ENCODE measurements around the gene XYLT1. TPM values are rescaled to one million over a fixed set of nuclear protein-coding genes. Genes with fewer than 3 reads are reported as not detected.
A peak's percentile ranks its signal among the peaks of the same experiment; 100 is the strongest.

XYLT1 gene
- total RNA-seq, 5 donors from 2014 or later (not counting 1 experiment from before 2014, with no cell fraction given): 25.8 to 70.6 (median 57.8) TPM

GRCh38 chr16:17241264-17241835 is 229.4 kb downstream of the XYLT1 start:
- WGBS (ENCODE audit: insufficient coverage): 98% methylated on average over 5 of the region's 8 CpGs
- ChIA-PET POLR2A (no interaction called here), CTCF (no interaction called here)
- no peaks in the 10 kb centered on the region for H3K27me3 ChIP-seq (replicated peaks in 1 of 2; ENCODE audit: control insufficient read depth in 2 of 2, extremely low read depth in 1 of 2, insufficient read depth in 2 of 2, low read length in 1 of 2)
- Mint-ChIP-seq H3K27ac (no peak overlapping the region), H3K9me3 (peaks cover 0 to 15% (median 0%) of the 10 kb centered on the region in 3 donors), H3K4me3 (no peak overlapping the region), H3K27me3 (no peaks in the 10 kb centered on the region), H3K36me3 (peaks cover 37% of the 10 kb centered on the region), H3K4me1 (peaks cover 36 to 60% (median 41%) of the 10 kb centered on the region in 3 donors)
- peaks cover 0 to 4% of the 10 kb centered on the region in 2 donors for H3K36me3 ChIP-seq (ENCODE audit: control insufficient read depth in 2 of 2, extremely low read depth in 1 of 2, insufficient read depth in 1 of 2, low read length in 1 of 2)
- no peak overlapping the region for H3K27ac ChIP-seq (ENCODE audit: low read length)
- no peak for ATAC-seq (replicated peaks in 1 of 4)
- no peaks in the 10 kb centered on the region for H3K9me3 ChIP-seq
- no peak for DNase-seq
- no peak overlapping the region for H3K4me3 ChIP-seq (ENCODE audit: control insufficient read depth in 1 of 2, extremely low read depth in 1 of 2, low read length in 1 of 2)
- peaks cover 0 to 14% of the 10 kb centered on the region in 2 experiments for H3K4me1 ChIP-seq (ENCODE audit: control insufficient read depth in 1 of 2, extremely low read depth in 1 of 2, insufficient read depth in 2 of 2, low read length in 2 of 2)

- Histone ChIP-seq H3K27ac (ENCODE audit: low read length) (no peak overlapping the region), H3K36me3 (ENCODE audit: control insufficient read depth in 2 of 2, extremely low read depth in 1 of 2, insufficient read depth in 1 of 2, low read length in 1 of 2) (peaks cover 0 to 4% of the 10 kb centered on the region in 2 donors), H3K4me3 (ENCODE audit: control insufficient read depth in 1 of 2, extremely low read depth in 1 of 2, low read length in 1 of 2) (no peak overlapping the region), H3K27me3 (replicated peaks in 1 of 2; ENCODE audit: control insufficient read depth in 2 of 2, extremely low read depth in 1 of 2, insufficient read depth in 2 of 2, low read length in 1 of 2) (no peaks in the 10 kb centered on the region), H3K9me3 (no peaks in the 10 kb centered on the region), H3K4me1 (ENCODE audit: control insufficient read depth in 1 of 2, extremely low read depth in 1 of 2, insufficient read depth in 2 of 2, low read length in 2 of 2) (peaks cover 0 to 13% of the 10 kb centered on the region in 2 experiments)
- Mint-ChIP-seq H3K9me3 (peaks cover 0 to 15% (median 0%) of the 10 kb centered on the region in 3 donors), H3K4me3 (no peak overlapping the region), H3K4me1 (peaks cover 29 to 53% (median 39%) of the 10 kb centered on the region in 3 donors), H3K27me3 (no peaks in the 10 kb centered on the region), H3K27ac (peak overlapping the region in 1 of 2 donors; percentile 77), H3K36me3 (peaks cover 37% of the 10 kb centered on the region)
- ChIA-PET POLR2A (interaction anchor here in 1 of 2 donors (0.6 kb wide), 2 partner anchors 13 to 39 kb away, joined by 3 read pairs; no protein-coding TSS in a partner anchor), CTCF (interaction anchor here in 1 of 2 donors (0.6 kb wide), 1 partner anchor 24 kb away, joined by 3 read pairs; no protein-coding TSS in a partner anchor)
- 60% methylated on average over 4 of the region's 8 CpGs for WGBS (ENCODE audit: insufficient coverage)
- DNase-seq: peak in 1 of 35 experiments; percentile 9
- ATAC-seq (replicated peaks in 1 of 4): peak in 1 of 4 experiments; percentile 29
These were observed 232.3 kb downstream of the XYLT1 start for GRCh38 chr16:17238285-17239028.

GRCh38 chr16:17237350-17237944 is 233.3 kb downstream of the XYLT1 start:
- Histone ChIP-seq H3K27me3 (replicated peaks in 1 of 2; ENCODE audit: control insufficient read depth in 2 of 2, extremely low read depth in 1 of 2, insufficient read depth in 2 of 2, low read length in 1 of 2) (no peaks in the 10 kb centered on the region), H3K4me1 (ENCODE audit: control insufficient read depth in 1 of 2, extremely low read depth in 1 of 2, insufficient read depth in 2 of 2, low read length in 2 of 2) (peaks cover 0 to 13% of the 10 kb centered on the region in 2 experiments), H3K9me3 (no peaks in the 10 kb centered on the region), H3K27ac (ENCODE audit: low read length) (no peak overlapping the region), H3K36me3 (ENCODE audit: control insufficient read depth in 2 of 2, extremely low read depth in 1 of 2, insufficient read depth in 1 of 2, low read length in 1 of 2) (peaks cover 0 to 4% of the 10 kb centered on the region in 2 donors), H3K4me3 (ENCODE audit: control insufficient read depth in 1 of 2, extremely low read depth in 1 of 2, low read length in 1 of 2) (no peak overlapping the region)
- DNase-seq (peak in 1 of 35 experiments; percentile 13), ATAC-seq (replicated peaks in 1 of 4) (peak in 1 of 4 experiments; percentile 35)
- WGBS (ENCODE audit: insufficient coverage): 57% methylated on average over 6 of the region's 8 CpGs
- POLR2A ChIA-PET: interaction anchor here in 1 of 2 donors (0.6 kb wide), 1 partner anchor 12 kb away, joined by 3 read pairs; no protein-coding TSS in a partner anchor
- peak overlapping the region in 1 of 2 donors; percentile 77 for H3K27ac Mint-ChIP-seq
- no peaks in the 10 kb centered on the region for H3K27me3 Mint-ChIP-seq
- peaks cover 0 to 9% (median 0%) of the 10 kb centered on the region in 3 donors for H3K9me3 Mint-ChIP-seq
- CTCF ChIA-PET: no interaction called here
- H3K4me1 Mint-ChIP-seq: peaks cover 29 to 44% (median 35%) of the 10 kb centered on the region in 3 donors
- H3K4me3 Mint-ChIP-seq: no peak overlapping the region
- H3K36me3 Mint-ChIP-seq: peaks cover 38% of the 10 kb centered on the region

- Mint-ChIP-seq H3K27me3 (no peaks in the 10 kb centered on the region), H3K36me3 (peaks cover 32% of the 10 kb centered on the region), H3K4me1 (peaks cover 32 to 39% (median 38%) of the 10 kb centered on the region in 3 donors), H3K4me3 (no peak overlapping the region), H3K27ac (no peak overlapping the region), H3K9me3 (peaks cover 0 to 9% (median 0%) of the 10 kb centered on the region in 3 donors)
- ChIA-PET POLR2A (no interaction called here), CTCF (no interaction called here)
- DNase-seq (no peak), ATAC-seq (replicated peaks in 1 of 4) (no peak)
- H3K36me3 ChIP-seq (ENCODE audit: control insufficient read depth in 2 of 2, extremely low read depth in 1 of 2, insufficient read depth in 1 of 2, low read length in 1 of 2): peaks cover 0 to 4% of the 10 kb centered on the region in 2 donors
- peaks cover 0 to 13% of the 10 kb centered on the region in 2 experiments for H3K4me1 ChIP-seq (ENCODE audit: control insufficient read depth in 1 of 2, extremely low read depth in 1 of 2, insufficient read depth in 2 of 2, low read length in 2 of 2)
- no peak overlapping the region for H3K4me3 ChIP-seq (ENCODE audit: control insufficient read depth in 1 of 2, extremely low read depth in 1 of 2, low read length in 1 of 2)
- no peak overlapping the region for H3K27ac ChIP-seq (ENCODE audit: low read length)
- H3K27me3 ChIP-seq (replicated peaks in 1 of 2; ENCODE audit: control insufficient read depth in 2 of 2, extremely low read depth in 1 of 2, insufficient read depth in 2 of 2, low read length in 1 of 2): no peaks in the 10 kb centered on the region
- WGBS (ENCODE audit: insufficient coverage): 81% methylated on average over 8 of the region's 10 CpGs
- no peaks in the 10 kb centered on the region for H3K9me3 ChIP-seq
These were observed 235.5 kb downstream of the XYLT1 start for GRCh38 chr16:17235147-17235815.

- no peak overlapping the region for H3K4me3 Mint-ChIP-seq
- peaks cover 26% of the 10 kb centered on the region for H3K36me3 Mint-ChIP-seq
- 97% methylated on average over 7 of the region's 13 CpGs for WGBS (ENCODE audit: insufficient coverage)
- Histone ChIP-seq H3K4me1 (ENCODE audit: control insufficient read depth in 1 of 2, extremely low read depth in 1 of 2, insufficient read depth in 2 of 2, low read length in 2 of 2) (peaks cover 0 to 13% of the 10 kb centered on the region in 2 experiments), H3K4me3 (ENCODE audit: control insufficient read depth in 1 of 2, extremely low read depth in 1 of 2, low read length in 1 of 2) (no peak overlapping the region), H3K9me3 (no peaks in the 10 kb centered on the region), H3K27ac (ENCODE audit: low read length) (no peak overlapping the region), H3K27me3 (replicated peaks in 1 of 2; ENCODE audit: control insufficient read depth in 2 of 2, extremely low read depth in 1 of 2, insufficient read depth in 2 of 2, low read length in 1 of 2) (no peaks in the 10 kb centered on the region), H3K36me3 (ENCODE audit: control insufficient read depth in 2 of 2, extremely low read depth in 1 of 2, insufficient read depth in 1 of 2, low read length in 1 of 2) (peaks cover 0 to 4% of the 10 kb centered on the region in 2 donors)
- peaks cover 20 to 28% (median 24%) of the 10 kb centered on the region in 3 donors for H3K4me1 Mint-ChIP-seq
- no peaks in the 10 kb centered on the region for H3K27me3 Mint-ChIP-seq
- ATAC-seq (replicated peaks in 1 of 4) (no peak), DNase-seq (no peak)
- ChIA-PET POLR2A (interaction anchor here in 1 of 2 donors (0.6 kb wide), 1 partner anchor 10 kb away, joined by 3 read pairs; no protein-coding TSS in a partner anchor), CTCF (no interaction called here)
- H3K27ac Mint-ChIP-seq: no peak overlapping the region
- H3K9me3 Mint-ChIP-seq: no peaks in the 10 kb centered on the region
These were observed 237.3 kb downstream of the XYLT1 start for GRCh38 chr16:17233318-17234002.

Data from T-cell (primary cell).